ENCODE results near the gene TBL1X. TPM values are rescaled to one million over a fixed set of nuclear protein-coding genes. Genes with fewer than 3 reads are reported as not detected.

Gene TBL1X
- total and polyA plus RNA-seq, 12 donors, result 5.0 to 256 (median 28.1) TPM

GRCh38 chrX:9710332-9710731 is 245.5 kb downstream of the TBL1X start:
- WGBS, 4 donors, result 75 to 91% (median 84%) methylated on average over 8 of the region's 8 CpGs
- Histone ChIP-seq H3K9me3 (replicated peaks in 1 of 3) (no peaks in the 10 kb centered on the region), H3K4me1 (replicated peaks in 1 of 2) (no peaks in the 10 kb centered on the region), H3K4me3 (no peak overlapping the region), H3K36me3 (replicated peaks in 1 of 2) (peaks cover 0 to 4% of the 10 kb centered on the region in 2 donors), H3K27ac (no peak overlapping the region), H3K27me3 (no peaks in the 10 kb centered on the region)
- intact Hi-C loops (cut with DNase I), result loop anchor here in 1 of 2 donors (10.0 kb wide), 1 partner anchor 246 kb away; the partner anchor contains the start of gene TBL1X
- no peak for DNase-seq
- no peak for TF ChIP-seq CTCF (IDR thresholded peaks at IDR 0.05)
- TF ChIP-seq POLR2A (IDR thresholded peaks at IDR 0.05), result no peak

GRCh38 chrX:9717376-9717775 is 252.5 kb downstream of the TBL1X start:
- intact Hi-C loops (cut with DNase I), result loop anchor here in 1 of 2 donors (10.0 kb wide), 1 partner anchor 253 kb away; the partner anchor contains the start of gene TBL1X

GRCh38 chrX:9724711-9725110 is 259.9 kb downstream of the TBL1X start:
- H3K27me3 ChIP-seq, result no peaks in the 10 kb centered on the region
- H3K9me3 ChIP-seq (replicated peaks in 1 of 3), result peaks cover 0 to 5% (median 0%) of the 10 kb centered on the region in 3 donors
- H3K36me3 ChIP-seq (replicated peaks in 1 of 2), result no peaks in the 10 kb centered on the region
- intact Hi-C loops (cut with DNase I), result no loop called here
- H3K4me3 ChIP-seq, result no peak overlapping the region
- no peak for DNase-seq
- 29 to 63% (median 59%) methylated on average over 1 to 2 of the region's 2 CpGs for WGBS, 4 donors
- TF ChIP-seq POLR2A (IDR thresholded peaks at IDR 0.05) (no peak), CTCF (IDR thresholded peaks at IDR 0.05) (no peak)
- H3K4me1 ChIP-seq (replicated peaks in 1 of 2), result no peaks in the 10 kb centered on the region
- no peak overlapping the region for H3K27ac ChIP-seq

More at GRCh38 chrX:9717376-9717775, 252.5 kb downstream of the TBL1X start:
- no peak for TF ChIP-seq CTCF (IDR thresholded peaks at IDR 0.05)
- no peak for TF ChIP-seq POLR2A (IDR thresholded peaks at IDR 0.05)
- Histone ChIP-seq H3K9me3 (replicated peaks in 1 of 3) (no peaks in the 10 kb centered on the region), H3K36me3 (replicated peaks in 1 of 2) (peaks cover 0 to 6% of the 10 kb centered on the region in 2 donors), H3K4me3 (no peak overlapping the region), H3K4me1 (replicated peaks in 1 of 2) (no peaks in the 10 kb centered on the region), H3K27me3 (no peaks in the 10 kb centered on the region), H3K27ac (no peak overlapping the region)
- DNase-seq, result no peak
- 94 to 98% (median 97%) methylated on average over 8 to 21 of the region's 21 CpGs for WGBS, 4 donors

- no peak overlapping the region for H3K4me3 ChIP-seq
- intact Hi-C loops (cut with DNase I), result no loop called here
- H3K27me3 ChIP-seq, result no peaks in the 10 kb centered on the region
- no peaks in the 10 kb centered on the region for H3K4me1 ChIP-seq (replicated peaks in 1 of 2)
- no peak for DNase-seq
- 70 to 91% (median 82%) methylated on average over 3 of the region's 3 CpGs for WGBS, 4 donors
- no peak overlapping the region for H3K27ac ChIP-seq
- H3K9me3 ChIP-seq (replicated peaks in 1 of 3), result peaks cover 0 to 5% (median 0%) of the 10 kb centered on the region in 3 donors
- TF ChIP-seq POLR2A (IDR thresholded peaks at IDR 0.05) (no peak), CTCF (IDR thresholded peaks at IDR 0.05) (no peak)
- no peaks in the 10 kb centered on the region for H3K36me3 ChIP-seq (replicated peaks in 1 of 2)
Observed at GRCh38 chrX:9728261-9728660, 263.4 kb downstream of the TBL1X start.

All from adrenal gland (tissue), 12 donors.